GM18861 (cell line): ENCODE measurements around the gene NEMP1.
A peak's percentile ranks its signal among the peaks of the same experiment; 100 is the strongest.
"Not testable (repeated sequence)": the region's sequence is repeated elsewhere in the genome, so short reads cannot be mapped to it uniquely, and the experiment has no call there.

Experiments used
- ATAC-seq: cut with Tn5 transposase; IDR thresholded peaks from one replicate; pipeline ENCODE4 v1.9.1; 2021; ENCODE audit not compliant: unreplicated experiment

The NEMP1 gene, protein sequence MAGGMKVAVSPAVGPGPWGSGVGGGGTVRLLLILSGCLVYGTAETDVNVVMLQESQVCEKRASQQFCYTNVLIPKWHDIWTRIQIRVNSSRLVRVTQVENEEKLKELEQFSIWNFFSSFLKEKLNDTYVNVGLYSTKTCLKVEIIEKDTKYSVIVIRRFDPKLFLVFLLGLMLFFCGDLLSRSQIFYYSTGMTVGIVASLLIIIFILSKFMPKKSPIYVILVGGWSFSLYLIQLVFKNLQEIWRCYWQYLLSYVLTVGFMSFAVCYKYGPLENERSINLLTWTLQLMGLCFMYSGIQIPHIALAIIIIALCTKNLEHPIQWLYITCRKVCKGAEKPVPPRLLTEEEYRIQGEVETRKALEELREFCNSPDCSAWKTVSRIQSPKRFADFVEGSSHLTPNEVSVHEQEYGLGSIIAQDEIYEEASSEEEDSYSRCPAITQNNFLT

GRCh38 chr12:57078519-57079404 is at the start of gene NEMP1:
TSS of gene NEMP1 (minus strand) at chr12:57078791. CDS start at chr12:57078745, 46 bp downstream.
- ATAC-seq: peak; percentile 86

DNA sequence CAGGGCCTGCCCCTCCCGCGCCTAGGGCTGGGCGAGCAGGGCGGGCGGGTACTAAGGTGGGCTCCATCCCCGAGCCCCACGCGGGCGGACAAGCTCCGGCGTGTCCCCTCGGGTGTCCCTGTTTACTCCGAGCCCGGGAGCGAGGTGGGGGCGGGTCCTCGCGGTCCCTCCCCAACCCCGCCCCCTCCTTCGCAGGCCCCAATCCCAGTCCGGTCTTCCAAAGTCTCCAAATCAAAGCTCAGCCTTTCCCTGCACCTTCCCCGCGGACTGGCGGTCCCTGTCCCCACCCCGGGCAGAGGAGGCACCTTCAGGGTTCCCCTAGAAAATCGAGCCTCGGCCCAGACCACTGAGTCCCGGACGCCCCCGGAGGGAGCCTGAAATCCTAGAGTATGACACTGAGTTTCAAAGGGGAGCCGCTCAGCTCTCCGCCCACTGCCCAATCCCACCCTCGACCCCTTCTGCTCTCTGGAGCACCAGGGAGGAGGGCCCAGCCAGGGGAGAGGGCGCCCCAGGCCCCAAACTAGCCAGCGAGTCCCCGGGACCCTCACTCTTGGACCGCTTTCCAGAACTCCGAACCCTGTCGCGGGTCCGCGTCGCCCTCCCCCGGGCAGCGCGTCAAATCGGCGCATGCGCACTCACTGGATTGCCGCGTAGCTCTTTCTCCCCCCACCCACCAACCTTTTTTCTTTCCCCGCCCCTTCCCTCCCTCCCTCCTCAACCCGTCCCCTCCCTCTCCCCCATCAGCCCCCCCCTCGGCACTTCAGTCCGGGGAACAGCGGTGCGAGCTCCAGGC is 49.3 kb upstream of the NEMP1 start, which contains the start of gene LRP1:
Gene LRP1 (plus strand): TSS at position 758 of the 793 bp plus-strand sequence. CDS start 482 bp downstream, outside the sequence.
- ATAC-seq: no peak

DNA sequence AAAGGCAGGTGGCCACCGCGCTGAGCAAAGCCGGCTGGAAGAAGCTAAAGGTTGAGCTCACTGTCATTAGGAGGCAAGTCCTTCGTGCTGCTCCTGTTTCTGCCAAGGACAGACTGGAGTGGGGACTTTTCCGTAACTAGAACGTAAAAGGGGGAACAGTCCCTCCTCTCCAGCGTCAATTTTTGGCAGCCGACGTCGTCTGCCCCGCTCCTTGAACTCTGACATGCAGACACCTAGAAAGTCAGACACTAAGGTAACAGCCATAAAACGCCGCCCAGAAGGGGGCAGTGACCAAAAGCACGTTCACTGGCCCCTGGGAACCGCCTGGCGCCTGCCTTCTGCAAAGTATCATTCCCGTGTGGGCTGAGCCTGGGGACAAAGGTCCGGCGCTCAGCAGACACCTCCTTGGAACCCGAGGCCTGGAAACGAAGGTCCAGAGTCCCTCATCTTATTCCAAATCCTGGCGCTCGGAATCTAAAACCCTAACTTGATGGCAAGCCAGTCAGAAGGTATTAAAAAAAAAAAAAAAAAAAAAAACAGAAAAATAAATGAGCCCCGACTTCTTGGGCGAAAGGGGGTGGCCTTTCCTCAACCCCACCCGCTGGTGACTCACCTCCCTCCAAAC is 48.6 kb upstream of the NEMP1 start:
- no peak for ATAC-seq

DNA sequence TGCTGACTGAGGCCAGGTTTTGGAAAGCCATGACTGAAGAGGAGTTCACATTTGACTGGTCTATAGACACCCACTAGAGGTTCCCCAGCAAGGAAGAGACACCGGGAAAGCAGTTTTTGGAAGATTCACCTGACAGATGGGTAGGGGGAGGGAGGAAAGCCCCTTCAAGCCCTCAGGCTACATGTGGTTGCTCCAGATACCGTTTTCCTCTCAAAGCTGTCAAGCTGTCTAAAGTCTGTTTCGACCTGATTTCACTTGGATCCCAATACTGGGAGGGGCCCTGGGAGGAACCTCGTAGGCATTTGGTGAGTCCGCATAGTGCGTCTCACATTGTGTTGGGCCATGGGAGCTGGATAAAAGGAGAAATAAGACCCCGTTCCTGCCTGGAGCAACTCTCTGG is 48.0 kb upstream of the NEMP1 start:
- ATAC-seq: no peak

DNA sequence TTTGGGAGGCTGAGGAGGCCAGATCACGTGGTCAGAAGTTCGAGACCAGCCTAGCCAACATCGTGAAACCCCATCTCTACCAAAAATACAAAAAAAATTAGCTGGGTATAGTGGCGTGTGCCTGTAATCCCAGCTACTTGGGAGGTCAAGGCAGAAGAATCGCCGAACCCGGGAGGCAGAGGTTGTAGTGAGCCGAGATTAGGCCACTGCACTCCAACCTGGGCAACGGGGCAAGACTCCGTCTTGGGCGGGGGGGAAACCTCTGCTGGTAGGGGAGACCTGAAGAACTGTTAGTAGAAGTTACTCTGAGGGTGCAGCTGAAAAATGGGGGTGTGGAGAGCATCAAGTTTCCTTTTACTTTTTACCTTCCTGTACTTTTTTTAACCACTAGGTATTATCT is 47.5 kb upstream of the NEMP1 start:
- no peak for ATAC-seq

GRCh38 chr12:57124261-57124877 is 45.8 kb upstream of the NEMP1 start:
- ATAC-seq: no peak

- no peak for ATAC-seq
These were observed 45.2 kb upstream of the NEMP1 start for GRCh38 chr12:57123813-57124212.

- ATAC-seq: not testable (repeated sequence)
These were observed 42.1 kb upstream of the NEMP1 start for GRCh38 chr12:57120718-57121117.

GRCh38 chr12:57119294-57120085 is 40.9 kb upstream of the NEMP1 start:
- ATAC-seq: no peak

- no peak for ATAC-seq
These were observed 40.2 kb upstream of the NEMP1 start for GRCh38 chr12:57118711-57119271.

DNA sequence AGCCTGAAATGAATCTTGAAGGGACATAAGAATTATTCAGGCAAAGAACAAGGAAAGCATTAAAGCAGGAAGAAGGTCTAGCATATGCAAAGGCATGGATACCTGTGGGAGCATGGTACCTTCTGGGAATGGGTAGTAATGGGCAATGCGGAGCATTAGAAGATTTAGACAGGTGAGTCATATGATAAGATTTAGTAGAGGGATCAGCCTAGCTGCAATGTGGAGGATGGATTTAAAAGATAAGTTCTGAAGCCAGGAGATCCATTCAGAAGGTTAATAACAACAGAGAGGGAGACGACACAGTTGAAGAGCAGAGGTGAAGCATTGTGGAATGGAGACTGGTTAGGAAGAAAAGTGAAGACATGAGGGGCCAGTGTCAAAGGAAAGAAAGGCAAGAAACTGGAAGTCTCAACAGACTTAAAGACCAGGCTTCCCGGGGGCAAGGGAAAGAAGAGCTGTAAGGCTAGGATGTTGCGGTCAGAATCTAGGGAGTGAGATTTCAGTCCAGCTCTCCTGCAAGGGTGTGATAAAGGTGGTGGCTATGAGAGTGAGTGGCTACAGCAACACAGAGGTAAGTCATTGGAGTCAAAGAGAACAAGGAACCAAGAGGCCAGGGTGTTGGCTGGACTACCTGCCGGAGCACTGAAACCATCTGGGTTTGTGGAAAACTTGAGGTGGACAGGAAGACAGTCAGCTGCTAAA is 38.1 kb upstream of the NEMP1 start:
- no peak for ATAC-seq

DNA sequence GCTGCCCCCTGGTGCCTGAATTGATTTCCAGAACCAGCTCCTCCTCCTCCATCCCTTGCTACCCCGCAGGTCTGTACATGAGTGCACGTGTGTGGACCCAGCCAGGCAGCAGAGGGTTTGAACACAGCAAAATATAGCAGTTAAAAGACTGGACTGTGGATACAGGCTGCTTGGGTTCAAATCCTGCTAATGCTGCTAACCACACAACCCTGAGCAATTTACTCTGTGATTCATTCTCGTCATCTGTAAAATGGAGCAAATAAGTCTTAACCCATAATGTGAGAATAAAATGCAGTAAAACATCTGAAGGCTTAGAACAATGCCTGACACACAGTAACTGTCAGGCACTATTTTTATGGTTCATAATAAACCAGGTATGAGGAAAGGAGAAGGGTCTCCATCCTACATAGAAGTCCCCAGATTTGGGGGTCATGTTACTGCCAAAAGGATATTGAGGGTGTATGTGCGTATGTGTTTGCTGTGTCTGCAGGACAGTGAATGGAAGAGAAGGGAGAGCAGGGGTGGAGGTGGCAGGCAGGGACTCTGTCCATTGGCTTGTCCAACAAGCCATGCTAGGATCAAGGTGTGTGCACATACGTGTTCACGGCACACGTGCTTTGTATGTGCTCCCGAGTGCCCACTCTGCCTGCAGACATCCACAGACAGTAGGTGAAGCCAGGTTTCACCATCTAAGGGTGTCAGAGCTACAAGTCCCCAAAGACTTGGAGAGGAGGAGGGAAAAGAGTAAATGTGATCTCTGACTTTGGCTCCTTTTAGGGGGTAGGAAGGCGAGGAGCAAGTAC is 34.1 kb upstream of the NEMP1 start:
- ATAC-seq: peak; percentile 46

DNA sequence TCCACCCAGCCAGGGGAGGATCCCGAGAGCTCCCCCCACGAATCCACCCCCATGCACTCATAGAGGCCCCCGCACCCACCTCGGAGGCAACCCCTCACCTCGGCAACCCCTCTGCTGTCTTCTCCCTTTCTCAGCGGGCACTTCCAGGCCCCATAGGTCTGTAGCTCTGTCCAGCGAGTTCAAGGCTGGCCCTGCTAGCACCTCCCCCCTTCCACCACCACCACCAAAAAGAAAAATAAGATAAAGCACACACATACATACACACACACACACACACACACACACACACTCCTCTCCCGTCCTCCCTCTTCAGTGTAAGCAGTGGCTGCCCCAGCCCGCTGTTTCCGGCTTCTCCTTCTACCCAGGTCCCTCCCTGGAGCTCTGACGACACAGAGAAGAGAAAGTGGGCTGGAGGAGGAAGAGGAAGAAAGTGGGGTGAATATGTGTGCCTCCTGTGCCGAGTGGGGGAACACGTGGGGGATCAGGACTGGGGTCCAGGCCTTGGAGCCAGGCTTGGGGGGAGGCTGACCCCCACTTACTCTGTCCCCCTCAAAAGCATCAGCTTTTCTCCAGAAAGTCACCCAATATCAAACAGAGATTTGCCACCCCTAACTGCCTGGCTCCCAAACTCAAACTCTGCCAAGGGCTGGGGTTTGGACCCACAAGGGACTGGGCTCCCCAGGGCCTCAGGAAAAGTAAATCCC is 32.6 kb upstream of the NEMP1 start, which contains the start of gene STAT6:
Gene STAT6 (minus strand): TSS at position 332 of the 704 bp plus-strand sequence. CDS start 3,084 bp downstream, outside the sequence.
- ATAC-seq: peak; percentile 40

DNA sequence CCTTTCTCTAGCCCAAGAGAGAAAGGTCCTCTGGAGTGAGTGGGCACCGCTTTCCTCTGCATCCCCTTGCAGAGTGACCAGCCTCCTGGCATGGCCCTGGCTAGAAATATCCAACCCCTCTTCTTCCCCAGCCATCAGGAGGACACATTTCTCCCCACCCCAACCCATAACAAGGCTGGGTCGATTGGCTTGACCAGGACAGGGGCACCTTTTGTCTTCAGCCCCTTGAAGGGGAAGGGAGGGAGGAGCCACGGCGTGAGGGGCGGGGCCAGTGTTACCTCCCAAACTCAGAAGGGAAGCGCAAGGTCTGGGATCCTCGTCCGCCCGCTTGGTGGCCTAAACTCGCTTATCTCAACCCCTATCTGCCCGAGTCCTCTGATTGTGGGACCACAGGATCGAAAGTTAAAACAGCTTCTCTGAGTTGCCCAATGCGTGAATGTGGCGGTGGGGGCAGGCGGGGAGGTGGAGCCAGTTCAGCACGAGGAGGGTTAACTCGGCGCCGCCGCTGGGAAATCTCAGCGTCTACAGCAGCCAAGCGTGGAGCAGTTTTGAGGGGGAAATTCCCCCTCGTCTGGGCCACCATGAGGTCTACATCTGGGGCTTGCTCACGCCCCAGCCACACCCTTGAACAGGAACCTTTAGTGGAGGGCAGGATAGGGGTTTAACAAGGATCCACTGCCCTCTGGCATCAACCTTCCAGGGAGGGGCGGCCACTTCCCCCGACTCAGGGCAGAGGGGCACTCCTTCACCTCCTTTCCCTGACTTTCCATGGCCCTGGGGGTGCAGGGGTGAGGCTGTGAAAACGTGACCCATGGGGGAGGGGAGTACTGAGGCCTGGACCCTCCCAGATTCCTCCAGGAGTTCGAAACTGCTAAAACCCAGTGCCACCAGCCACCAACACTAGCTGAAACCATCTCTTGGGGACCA is 31.8 kb upstream of the NEMP1 start:
- ATAC-seq: peak; percentile 43

DNA sequence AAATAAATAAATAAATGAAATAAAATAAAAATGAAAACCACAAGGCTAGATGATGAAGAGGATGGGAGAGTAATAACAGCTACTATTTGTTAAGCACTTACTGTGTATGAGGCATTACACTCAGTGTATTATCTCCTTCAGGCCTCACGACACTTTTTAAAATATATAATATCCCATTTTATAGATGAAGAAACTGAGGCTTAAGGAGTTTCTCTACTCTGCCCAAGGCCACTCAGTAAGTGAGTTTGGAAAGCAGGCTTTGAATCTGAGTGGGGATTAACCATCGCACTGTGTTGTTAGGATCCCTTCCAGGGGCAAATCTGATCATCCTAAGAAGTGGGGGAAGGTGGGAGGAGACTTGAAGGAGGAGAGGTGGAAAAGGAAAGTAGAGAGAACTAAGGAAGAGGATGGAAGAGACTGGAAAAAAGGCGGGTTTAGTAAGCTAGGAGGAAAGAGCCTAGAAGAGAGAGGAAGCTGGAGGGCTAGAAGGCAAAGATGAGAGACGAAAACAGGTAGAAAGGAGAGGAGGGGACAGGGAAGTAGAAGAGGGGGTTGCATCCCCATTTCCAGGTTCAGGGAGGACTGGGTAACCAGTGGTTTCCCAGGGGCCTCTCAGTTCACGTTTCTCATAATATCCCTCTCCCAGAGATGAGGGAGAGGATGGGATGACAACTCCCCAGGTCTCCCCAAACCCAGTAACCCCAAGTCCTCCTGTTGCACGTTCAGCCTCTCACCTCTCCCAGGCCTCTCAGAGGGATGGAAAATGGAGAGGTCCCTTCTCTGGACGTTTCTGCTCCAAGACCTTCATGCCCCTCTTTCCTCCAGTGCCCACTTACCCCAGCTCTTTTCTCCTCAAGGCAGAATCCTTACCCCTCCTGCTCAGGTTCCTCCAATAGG is 30.9 kb upstream of the NEMP1 start:
- no peak for ATAC-seq
